ENCODE results near the gene PRCD.

DNA sequence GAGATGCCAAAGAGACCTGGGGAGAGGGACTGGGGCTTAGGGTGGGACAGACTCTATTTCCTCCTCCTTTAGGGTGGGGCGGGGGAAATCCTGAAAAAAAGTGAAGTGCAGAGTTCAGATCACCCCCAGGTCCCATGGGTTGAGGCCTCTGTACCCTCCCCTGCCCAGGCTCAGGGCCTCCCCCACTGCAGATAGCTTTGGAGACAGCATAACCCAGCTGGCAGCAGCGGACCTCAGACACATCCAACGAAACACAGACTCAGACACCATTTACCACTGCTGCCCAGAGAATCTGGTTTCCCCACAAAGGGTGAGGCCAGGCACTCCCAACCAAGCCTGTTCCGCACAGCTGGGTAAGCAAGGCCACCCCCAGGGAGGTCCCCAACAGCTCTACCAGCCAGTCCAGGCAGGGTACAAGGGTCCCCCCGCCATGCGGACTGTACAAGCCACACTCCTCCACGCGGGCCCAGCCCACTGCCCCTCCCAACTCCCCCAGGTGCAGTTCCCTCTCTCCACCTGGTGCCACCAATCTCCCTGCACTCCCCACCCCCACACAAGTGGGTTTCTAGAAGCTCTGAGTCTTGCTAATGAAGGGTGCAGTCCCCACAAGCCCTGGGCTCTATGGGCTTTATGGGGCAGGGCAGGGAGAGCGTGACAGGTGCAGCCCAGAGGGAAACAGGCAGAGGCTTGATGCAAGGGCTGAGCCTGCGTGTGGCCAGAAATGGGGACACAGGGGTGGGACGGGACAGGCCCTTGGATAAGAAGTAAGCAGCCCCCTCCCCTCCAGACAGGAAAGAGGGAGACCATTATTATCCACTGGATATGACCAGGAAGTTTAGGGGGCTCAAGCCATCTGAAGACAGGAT lies 47.5 kb upstream of the PRCD start:
- TF ChIP-seq CTCF (IDR thresholded peaks at IDR 0.05; ENCODE audit: borderline replicate concordance, extremely low read depth, low read length, poor library complexity, severe bottlenecking) (no peak), EZH2 (IDR thresholded peaks at IDR 0.05; ENCODE audit: borderline replicate concordance, low read depth, low read length, severe bottlenecking) (no peak)

Data from DND-41 (cell line).